Mesenchymal stem cell (in vitro differentiated cells and primary cell): ENCODE measurements around the gene LDHD.

Experiments
- DNase-seq: peaks from one replicate; pipeline ENCODE4 v3.0.0-alpha.2; 2013
- H2AFZ ChIP-seq: one replicate; pipeline ENCODE4 v1.6.1; 2013; ENCODE audit warnings: low read depth, mild to moderate bottlenecking, control low read depth, inconsistent platforms, low read length, moderate library complexity
- H2AK5ac ChIP-seq: 2 replicates; pipeline ENCODE4 v1.6.1; 2013; ENCODE audit warnings: low read length, moderate library complexity, mild to moderate bottlenecking, inconsistent platforms; ENCODE audit not compliant: severe bottlenecking
- H2BK120ac ChIP-seq: one replicate; pipeline ENCODE4 v1.6.1; 2013; ENCODE audit warnings: low read depth, mild to moderate bottlenecking, inconsistent platforms, low read length, moderate library complexity
- H2BK12ac ChIP-seq, 2 experiments: one replicate each; pipeline ENCODE4 v1.6.1; 2013; ENCODE audit warnings: inconsistent platforms in 2 of 2, low read length in 2 of 2, mild to moderate bottlenecking in 2 of 2, moderate library complexity in 2 of 2, control low read depth in 1 of 2
- H2BK15ac ChIP-seq: one replicate; pipeline ENCODE4 v1.6.1; 2013; ENCODE audit warnings: mild to moderate bottlenecking, low read depth, inconsistent platforms; ENCODE audit not compliant: poor library complexity, severe bottlenecking
- H2BK5ac ChIP-seq: 2 replicates; pipeline ENCODE4 v1.6.1; 2013; ENCODE audit warnings: low read depth, mild to moderate bottlenecking, low read length, control low read depth, inconsistent platforms; ENCODE audit not compliant: poor library complexity, severe bottlenecking
- H3K14ac ChIP-seq, 2 experiments: one replicate each; pipeline ENCODE4 v1.6.1; 2013; ENCODE audit warnings: inconsistent platforms in 2 of 2, low read length in 2 of 2, control low read depth in 1 of 2, mild to moderate bottlenecking in 1 of 2, moderate library complexity in 1 of 2
- H3K18ac ChIP-seq, 2 experiments: one replicate each; pipeline ENCODE4 v1.6.1; 2013; ENCODE audit warnings: inconsistent platforms in 2 of 2, low read length in 2 of 2, control low read depth in 1 of 2, low read depth in 1 of 2, mild to moderate bottlenecking in 1 of 2
- H3K23ac ChIP-seq, 2 experiments: one replicate each; pipeline ENCODE4 v1.6.1; 2013; ENCODE audit warnings: inconsistent platforms in 2 of 2, low read length in 2 of 2, mild to moderate bottlenecking in 2 of 2, moderate library complexity in 2 of 2, control low read depth in 1 of 2
- H3K27ac ChIP-seq: 2 replicates; pipeline ENCODE4 v1.5.1; 2013; ENCODE audit warnings: mild to moderate bottlenecking, moderate library complexity, low read length, control low read depth, inconsistent platforms; ENCODE audit not compliant: poor library complexity, severe bottlenecking
- H3K27me3 ChIP-seq, 2 experiments: 2 replicates each; pipeline versions ENCODE4 v1.6.1 to v1.7.0; 2013; ENCODE audit warnings: low read length in 2 of 2, mild to moderate bottlenecking in 2 of 2, moderate library complexity in 2 of 2, control low read depth in 1 of 2, inconsistent platforms in 1 of 2; ENCODE audit not compliant: control insufficient read depth in 1 of 2, insufficient read depth in 1 of 2
- H3K36me3 ChIP-seq, 2 experiments: 2 replicates each; pipeline versions ENCODE4 v1.6.1 to v1.7.0; 2013; ENCODE audit warnings: low read length in 2 of 2, control low read depth in 1 of 2, inconsistent platforms in 1 of 2, low read depth in 1 of 2, mild to moderate bottlenecking in 1 of 2; ENCODE audit not compliant: insufficient read depth in 2 of 2, control insufficient read depth in 1 of 2
- H3K4ac ChIP-seq, 2 experiments: one replicate each; pipeline ENCODE4 v1.6.1; 2013; ENCODE audit warnings: inconsistent platforms in 2 of 2, low read length in 2 of 2, mild to moderate bottlenecking in 2 of 2, moderate library complexity in 2 of 2, control low read depth in 1 of 2, low read depth in 1 of 2
- H3K4me1 ChIP-seq: 2 replicates; pipeline ENCODE4 v1.6.1; 2013; ENCODE audit warnings: low read depth, low read length, control low read depth; ENCODE audit not compliant: control insufficient read depth, insufficient read depth
- H3K4me2 ChIP-seq: 2 replicates; pipeline ENCODE4 v1.6.1; 2013; ENCODE audit warnings: low read length, mild to moderate bottlenecking, inconsistent platforms; ENCODE audit not compliant: poor library complexity, severe bottlenecking
- H3K4me3 ChIP-seq, 2 experiments: 2 replicates each; pipeline versions ENCODE4 v1.5.1 to v1.7.0; 2013; ENCODE audit warnings: low read length in 2 of 2, mild to moderate bottlenecking in 2 of 2, control low read depth in 1 of 2, low read depth in 1 of 2; ENCODE audit not compliant: insufficient read depth in 1 of 2
- H3K79me1 ChIP-seq: replicated peaks from 2 replicates; pipeline ENCODE4 v1.6.1; 2013; ENCODE audit warnings: mild to moderate bottlenecking, control low read depth, low read length, inconsistent platforms; ENCODE audit not compliant: poor library complexity, severe bottlenecking
- H3K9ac ChIP-seq: 2 replicates; pipeline ENCODE4 v1.7.0; 2013; ENCODE audit warnings: mild to moderate bottlenecking, low read length, moderate library complexity
- H3K9me3 ChIP-seq: 2 replicates; pipeline ENCODE4 v1.7.0; 2013; ENCODE audit warnings: mild to moderate bottlenecking, low read length; ENCODE audit not compliant: control insufficient read depth
- H4K8ac ChIP-seq: one replicate; pipeline ENCODE4 v1.6.1; 2013; ENCODE audit warnings: inconsistent platforms, mild to moderate bottlenecking, low read length, moderate library complexity
- H4K91ac ChIP-seq: one replicate; pipeline ENCODE4 v1.6.1; 2013; ENCODE audit warnings: mild to moderate bottlenecking, low read length, inconsistent platforms
- WGBS: methylation state at CpG from one replicate; pipeline ENCODE4 v1.1.7; 2013; ENCODE audit warnings: mixed read lengths; 5-methylcytosine and 5-hydroxymethylcytosine counted together

Gene LDHD

DNA sequence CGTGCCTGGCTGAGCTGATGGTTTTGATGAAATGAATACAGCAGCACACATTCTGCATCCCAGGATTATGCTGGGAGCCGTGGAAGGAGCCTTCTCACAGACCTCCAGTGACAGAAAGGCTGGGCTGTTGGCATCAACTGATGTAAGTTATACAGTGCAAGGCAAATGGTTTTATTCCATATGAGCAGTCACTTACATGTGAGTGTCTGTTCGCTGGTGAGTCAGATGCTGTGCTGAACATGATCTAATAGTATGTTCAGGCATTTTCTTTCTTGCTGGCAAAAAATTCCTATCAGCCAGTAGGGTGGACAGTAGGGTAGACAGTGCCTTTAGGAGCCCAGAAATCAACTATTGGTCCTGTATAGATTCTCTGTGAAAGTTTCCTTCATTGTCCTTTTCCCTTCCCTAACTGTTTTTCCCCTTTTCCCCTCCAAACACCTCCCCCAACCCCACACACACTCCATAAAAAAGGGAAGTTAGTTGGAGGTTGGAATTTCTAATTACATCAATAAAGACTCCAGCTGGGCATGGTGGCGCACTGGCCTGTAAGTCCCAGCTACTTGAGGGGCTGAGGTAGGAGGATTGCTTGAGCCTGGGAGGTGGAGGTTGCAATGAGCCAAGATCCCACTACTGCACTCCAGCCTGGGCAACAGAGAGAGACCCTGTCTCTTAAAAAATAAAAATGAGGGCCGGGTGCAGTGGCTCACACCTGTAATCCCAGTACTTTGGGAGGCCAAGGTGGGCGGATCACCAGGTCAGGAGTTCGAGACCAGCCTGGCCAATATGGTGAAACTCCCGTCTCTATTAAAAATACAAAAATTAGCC is 36.2 kb downstream of the LDHD start:
- no peaks in the 10 kb centered on the region for H3K27me3 ChIP-seq
- peak; percentile 73 for DNase-seq
- H3K23ac ChIP-seq, result no peak overlapping the region
- H3K4me2 ChIP-seq, result no peak overlapping the region
- no peaks in the 10 kb centered on the region for H3K36me3 ChIP-seq
- H3K4me3 ChIP-seq, result no peak overlapping the region
- no peaks in the 10 kb centered on the region for H3K9me3 ChIP-seq
- no peak overlapping the region for H3K4ac ChIP-seq
- peaks cover 14% of the 10 kb centered on the region for H3K4me1 ChIP-seq
- 93% methylated on average over 8 of the region's 8 CpGs for WGBS
- H2AFZ ChIP-seq, result no peak overlapping the region
- H2BK120ac ChIP-seq, result no peak overlapping the region
- H2BK12ac ChIP-seq, result no peak overlapping the region
- no peak overlapping the region for H3K18ac ChIP-seq
- no peak overlapping the region for H2AK5ac ChIP-seq
- peaks cover 43% of the 10 kb centered on the region for H3K79me1 ChIP-seq
- H3K14ac ChIP-seq, result no peak overlapping the region
- H2BK5ac ChIP-seq, result no peak overlapping the region
- no peak overlapping the region for H2BK15ac ChIP-seq
- H3K9ac ChIP-seq, result no peak overlapping the region
- H4K91ac ChIP-seq, result no peak overlapping the region
- H4K8ac ChIP-seq, result no peak overlapping the region
- no peak overlapping the region for H3K27ac ChIP-seq

DNA sequence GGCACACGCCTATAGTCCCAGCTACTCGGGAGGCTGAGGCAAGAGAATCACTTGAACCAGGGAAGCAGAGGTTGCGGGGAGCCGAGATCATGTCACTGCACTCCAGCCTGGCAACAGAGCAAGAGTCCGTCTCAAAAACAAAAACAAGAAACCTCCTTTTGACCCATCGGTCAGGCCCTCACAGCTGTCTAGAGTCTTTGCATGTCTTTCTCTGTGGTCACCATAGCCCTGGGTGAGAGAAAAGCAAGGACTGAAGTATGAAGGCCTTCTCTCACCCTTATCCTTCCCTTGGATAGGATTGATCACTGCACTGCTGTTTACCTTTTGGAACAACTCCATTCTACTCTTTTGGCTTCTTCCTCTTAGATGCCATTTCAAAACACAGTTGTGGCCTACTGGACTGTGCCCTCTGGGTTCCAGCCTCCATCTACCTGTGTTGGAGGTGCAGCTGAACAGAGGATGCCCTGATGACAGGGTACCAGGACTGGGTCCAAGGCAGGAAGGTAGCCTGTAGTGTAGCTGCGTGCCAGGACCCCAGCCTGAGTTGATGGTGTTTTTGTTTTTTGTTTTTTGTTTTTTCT is 37.1 kb downstream of the LDHD start:
- H2AK5ac ChIP-seq, result no peak overlapping the region
- no peak overlapping the region for H3K9ac ChIP-seq
- H3K36me3 ChIP-seq, result no peaks in the 10 kb centered on the region
- H4K91ac ChIP-seq, result no peak overlapping the region
- no peaks in the 10 kb centered on the region for H3K27me3 ChIP-seq
- H2BK12ac ChIP-seq, result no peak overlapping the region
- peaks cover 42% of the 10 kb centered on the region for H3K79me1 ChIP-seq
- no peak overlapping the region for H3K4ac ChIP-seq
- H3K23ac ChIP-seq, result no peak overlapping the region
- H4K8ac ChIP-seq, result no peak overlapping the region
- no peak overlapping the region for H3K4me2 ChIP-seq
- H3K4me3 ChIP-seq, result no peak overlapping the region
- H3K27ac ChIP-seq, result no peak overlapping the region
- H2AFZ ChIP-seq, result no peak overlapping the region
- no peak overlapping the region for H2BK5ac ChIP-seq
- H2BK15ac ChIP-seq, result no peak overlapping the region
- no peak overlapping the region for H3K18ac ChIP-seq
- H3K9me3 ChIP-seq, result no peaks in the 10 kb centered on the region
- no peak overlapping the region for H3K14ac ChIP-seq
- 94% methylated on average over 6 of the region's 7 CpGs for WGBS
- DNase-seq, result no peak
- peaks cover 11% of the 10 kb centered on the region for H3K4me1 ChIP-seq
- H2BK120ac ChIP-seq, result no peak overlapping the region

DNA sequence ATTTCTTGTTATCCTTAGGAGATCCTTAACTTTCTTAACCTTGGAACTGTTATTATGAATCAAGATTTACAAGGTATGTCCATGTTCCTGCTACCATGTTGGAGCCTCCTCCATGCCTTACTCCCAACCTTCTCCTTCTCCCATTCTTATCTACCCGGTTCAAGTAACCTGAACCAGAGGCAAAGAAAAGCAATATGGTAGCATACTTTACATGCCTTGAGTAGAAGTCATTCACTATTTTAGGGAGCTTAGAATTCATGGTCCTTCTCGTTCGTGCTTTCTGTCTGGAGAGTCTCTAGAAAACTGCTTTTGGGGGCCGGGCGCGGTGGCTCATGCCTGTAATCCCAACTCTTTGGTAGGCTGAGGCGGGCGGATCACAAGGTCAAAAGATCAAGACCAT is 37.7 kb downstream of the LDHD start:
- H4K91ac ChIP-seq, result no peak overlapping the region
- no peak overlapping the region for H2BK5ac ChIP-seq
- H2AK5ac ChIP-seq, result no peak overlapping the region
- no peak overlapping the region for H2BK15ac ChIP-seq
- H3K18ac ChIP-seq, result no peak overlapping the region
- no peak overlapping the region for H3K27ac ChIP-seq
- H4K8ac ChIP-seq, result no peak overlapping the region
- H2BK120ac ChIP-seq, result no peak overlapping the region
- H3K9ac ChIP-seq, result no peak overlapping the region
- H3K4me3 ChIP-seq, result no peak overlapping the region
- H3K4me1 ChIP-seq, result peaks cover 14% of the 10 kb centered on the region
- no peak overlapping the region for H2BK12ac ChIP-seq
- no peak overlapping the region for H3K4me2 ChIP-seq
- H3K9me3 ChIP-seq, result no peaks in the 10 kb centered on the region
- H3K14ac ChIP-seq, result no peak overlapping the region
- no peak overlapping the region for H3K23ac ChIP-seq
- H3K79me1 ChIP-seq, result peaks cover 42% of the 10 kb centered on the region
- no peak for DNase-seq
- 92% methylated on average over 8 of the region's 8 CpGs for WGBS
- no peaks in the 10 kb centered on the region for H3K27me3 ChIP-seq
- no peaks in the 10 kb centered on the region for H3K36me3 ChIP-seq
- no peak overlapping the region for H3K4ac ChIP-seq
- no peak overlapping the region for H2AFZ ChIP-seq

DNA sequence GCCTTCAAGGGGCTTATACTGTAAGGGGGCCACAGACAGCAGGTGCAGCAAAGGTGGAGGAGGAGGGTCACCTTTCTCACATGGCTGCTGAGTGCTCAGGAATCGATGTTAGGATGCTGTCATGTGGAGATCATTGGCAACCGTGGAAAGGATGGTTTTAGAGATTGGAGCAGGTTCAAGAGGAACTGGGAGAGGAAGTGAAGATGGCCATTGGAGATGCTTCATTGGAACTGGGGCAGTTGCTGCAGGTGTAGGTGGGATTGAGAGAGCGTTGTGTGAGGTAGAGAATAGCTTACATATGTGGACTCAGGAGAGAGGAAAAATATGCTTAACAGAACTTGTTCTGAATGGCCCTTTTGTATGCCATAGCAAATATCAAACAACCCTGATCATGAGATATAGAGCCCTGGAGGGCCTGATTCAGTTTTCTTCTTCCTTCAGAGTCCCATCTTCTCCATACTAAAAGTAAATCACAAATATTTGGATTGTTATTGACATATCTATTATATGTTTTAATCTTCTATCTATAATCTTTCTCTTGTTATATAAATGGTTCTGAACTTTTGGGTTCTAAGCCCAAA is 40.8 kb downstream of the LDHD start:
- Histone ChIP-seq H3K4me1 (peaks cover 12% of the 10 kb centered on the region), H2BK12ac (no peak overlapping the region), H3K4me3 (no peak overlapping the region), H2AK5ac (no peak overlapping the region), H3K27ac (no peak overlapping the region), H3K9ac (no peak overlapping the region), H4K8ac (no peak overlapping the region), H3K9me3 (no peaks in the 10 kb centered on the region), H3K23ac (no peak overlapping the region), H3K18ac (no peak overlapping the region), H3K14ac (no peak overlapping the region), H2AFZ (no peak overlapping the region), H2BK15ac (no peak overlapping the region), H3K79me1 (peaks cover 38% of the 10 kb centered on the region), H3K27me3 (no peaks in the 10 kb centered on the region), H3K4me2 (no peak overlapping the region), H2BK120ac (no peak overlapping the region), H2BK5ac (no peak overlapping the region), H3K4ac (no peak overlapping the region), H4K91ac (no peak overlapping the region), H3K36me3 (no peaks in the 10 kb centered on the region)
- WGBS, result 98% methylated on average over 2 of the region's 3 CpGs
- no peak for DNase-seq
